Stimulated activated memory B cell treated with anti-CD40 and anti-IgM and Interleukin-4, amounts not matched to agents 10 μg/mL and 1 μg/mL and 100 μg/mL, for 72 hours (primary cell): ENCODE results near the gene TTK.

Source experiments
- ATAC-seq: fragments of 150-1000 bp; cut with Tn5 transposase; 2 replicates; pipeline ENCODE4 v1.10.0; 2021
- H3K27ac Mint-ChIP-seq: one replicate; pipeline ENCODE4 v1.8.0; 2022; ENCODE audit warnings: mild to moderate bottlenecking, mixed read lengths
- H3K27me3 Mint-ChIP-seq: one replicate; pipeline ENCODE4 v1.8.0; 2022; ENCODE audit warnings: mixed read lengths
- H3K36me3 Mint-ChIP-seq: one replicate; pipeline ENCODE4 v1.8.0; 2022; ENCODE audit warnings: mixed read lengths
- H3K4me1 Mint-ChIP-seq: one replicate; pipeline ENCODE4 v1.8.0; 2022; ENCODE audit warnings: mixed read lengths
- H3K4me3 Mint-ChIP-seq: one replicate; pipeline ENCODE4 v1.8.0; 2022; ENCODE audit warnings: mild to moderate bottlenecking, moderate library complexity, mixed read lengths
- H3K9me3 Mint-ChIP-seq: one replicate; pipeline ENCODE4 v1.8.0; 2022; ENCODE audit warnings: mixed read lengths

Gene TTK

DNA sequence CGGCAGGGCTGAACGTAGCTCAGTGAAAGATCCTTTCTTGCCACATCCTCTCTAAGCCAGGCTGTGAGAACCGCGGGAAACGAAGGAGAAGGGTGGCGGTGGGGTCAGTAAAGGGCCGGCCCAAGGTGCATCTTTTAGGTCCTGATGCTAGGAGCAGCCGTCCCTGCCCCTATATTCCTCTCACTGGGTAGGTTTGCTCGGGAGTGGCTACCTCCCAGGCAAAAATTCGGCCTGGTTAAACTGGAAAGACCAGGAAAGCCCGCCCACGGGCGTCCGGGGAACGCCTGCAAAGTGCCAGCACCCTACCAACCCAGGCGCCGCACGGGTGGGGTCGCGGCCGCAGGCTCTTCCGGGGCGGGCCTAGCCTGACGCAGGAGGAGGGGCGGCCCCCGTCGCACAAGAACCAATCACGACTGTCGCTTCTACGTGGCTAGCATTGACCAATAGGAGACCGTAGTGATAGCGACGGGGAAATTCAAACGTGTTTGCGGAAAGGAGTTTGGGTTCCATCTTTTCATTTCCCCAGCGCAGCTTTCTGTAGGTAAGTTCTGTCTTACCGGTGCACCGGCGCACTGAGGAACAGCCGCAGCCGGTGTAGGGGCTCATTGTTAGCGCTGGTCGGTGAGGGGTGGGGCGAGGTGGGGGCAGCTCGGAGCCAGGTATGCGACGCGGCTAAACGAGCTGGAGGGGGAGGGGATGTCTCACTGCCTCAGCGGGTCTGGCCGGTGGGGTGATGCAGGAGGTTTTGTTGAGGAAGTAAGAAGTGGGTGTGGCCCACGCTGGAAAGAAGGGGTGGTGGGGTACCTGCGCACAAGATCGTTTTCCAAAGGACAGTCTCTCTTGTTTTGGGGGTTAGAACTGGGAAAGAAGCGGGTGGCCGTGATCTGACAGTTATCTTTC is at the start of gene TTK:
TSS of gene TTK (plus strand) at position 477 of the 900 bp plus-strand sequence. CDS start 1,195 bp downstream, outside the sequence.
- Mint-ChIP-seq H3K27me3 (no peaks in the 10 kb centered on the region), H3K4me1 (peaks cover 12% of the 10 kb centered on the region), H3K36me3 (no peaks in the 10 kb centered on the region), H3K9me3 (no peaks in the 10 kb centered on the region), H3K4me3 (peak within 1 kb of the TSS; percentile 98), H3K27ac (peak within 1 kb of the TSS; percentile 59)
- ATAC-seq: peak; percentile 100

DNA sequence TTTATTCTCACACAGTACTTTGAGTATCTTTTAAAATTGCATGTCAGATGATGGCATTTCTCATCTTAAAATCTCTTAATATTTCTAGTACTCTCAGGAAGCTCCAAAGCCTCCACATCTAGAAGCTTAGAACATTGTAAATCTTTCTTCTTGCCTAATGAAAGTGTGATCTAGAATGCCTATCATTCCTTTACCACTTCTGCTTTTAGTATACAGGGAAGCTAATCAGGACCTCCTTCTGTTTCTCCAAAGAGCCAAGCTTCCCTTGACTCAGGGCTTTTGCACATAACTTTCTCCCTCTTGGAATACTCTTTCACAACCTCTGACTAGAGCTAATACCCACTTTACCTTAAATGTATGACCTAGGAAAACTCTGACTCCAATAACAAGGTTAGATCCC is 49.6 kb upstream of the TTK start:
- Mint-ChIP-seq H3K27me3 (peaks cover 48% of the 10 kb centered on the region), H3K27ac (no peak overlapping the region), H3K4me1 (no peaks in the 10 kb centered on the region), H3K9me3 (no peaks in the 10 kb centered on the region), H3K36me3 (no peaks in the 10 kb centered on the region), H3K4me3 (no peak overlapping the region)
- no peak for ATAC-seq

DNA sequence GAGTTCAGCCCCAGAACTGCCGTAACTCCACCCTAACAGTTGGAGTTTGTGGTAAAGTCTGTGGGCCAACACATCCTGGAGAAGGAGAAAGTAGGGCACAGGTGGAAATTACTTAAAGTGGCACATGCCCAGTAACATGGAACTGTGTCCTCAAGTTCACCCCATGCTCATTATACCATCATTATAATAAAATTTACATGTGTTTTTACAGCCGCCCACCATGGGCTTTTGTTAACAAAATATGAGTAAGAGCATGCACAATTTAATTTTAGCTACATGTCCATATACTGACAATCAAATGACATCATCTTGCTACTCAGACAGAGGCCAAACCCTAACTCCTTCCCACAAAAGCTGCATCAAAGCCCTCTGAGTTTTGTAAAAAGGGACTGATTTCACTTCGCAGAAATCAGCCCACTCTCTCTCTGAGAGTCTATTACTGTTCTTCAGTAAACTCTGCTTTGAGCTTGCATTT is 39.8 kb upstream of the TTK start:
- H3K9me3 Mint-ChIP-seq: peaks cover 24% of the 10 kb centered on the region
- peak; percentile 8 for ATAC-seq
- no peaks in the 10 kb centered on the region for H3K27me3 Mint-ChIP-seq
- no peaks in the 10 kb centered on the region for H3K36me3 Mint-ChIP-seq
- no peak overlapping the region for H3K4me3 Mint-ChIP-seq
- no peaks in the 10 kb centered on the region for H3K4me1 Mint-ChIP-seq
- H3K27ac Mint-ChIP-seq: no peak overlapping the region

DNA sequence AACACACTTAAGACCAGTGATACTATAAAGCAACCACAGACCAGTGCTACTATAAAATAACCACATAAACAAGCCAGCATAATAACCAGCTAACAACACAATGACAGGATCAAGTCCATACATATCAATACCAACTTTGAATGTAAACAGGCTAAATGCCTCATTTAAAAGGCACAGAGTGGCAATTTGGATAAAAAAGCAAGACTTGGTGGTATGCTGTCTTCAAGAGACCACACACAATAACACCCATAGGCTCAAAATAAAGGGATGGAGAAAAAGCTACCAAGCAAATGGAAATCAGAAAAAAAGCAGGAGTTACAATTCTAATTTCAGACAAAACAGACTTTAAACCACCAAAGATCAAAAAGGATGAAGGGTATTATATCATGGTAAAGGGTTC is 37.3 kb upstream of the TTK start:
- Mint-ChIP-seq H3K27me3 (no peaks in the 10 kb centered on the region), H3K4me3 (no peak overlapping the region), H3K9me3 (peaks cover 31% of the 10 kb centered on the region), H3K36me3 (no peaks in the 10 kb centered on the region), H3K27ac (no peak overlapping the region), H3K4me1 (no peaks in the 10 kb centered on the region)
- no peak for ATAC-seq

DNA sequence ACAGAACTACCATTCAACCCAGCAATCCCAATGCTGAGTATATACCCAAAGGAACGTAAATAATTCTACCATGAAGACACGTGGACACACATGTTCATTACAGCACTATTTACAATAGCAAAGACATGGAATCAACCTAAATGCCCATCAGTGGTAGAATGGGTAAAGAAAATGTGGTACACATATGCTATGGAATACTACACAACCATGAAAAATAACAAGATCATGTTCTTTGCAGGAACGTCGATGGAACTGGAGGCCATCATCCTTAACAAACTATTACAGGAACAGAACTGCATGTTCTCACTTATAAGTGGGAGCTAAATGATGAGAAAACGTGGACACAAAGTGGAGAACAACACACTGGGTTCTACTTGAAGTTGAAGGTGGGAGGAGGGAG is 34.7 kb upstream of the TTK start:
- H3K27ac Mint-ChIP-seq: no peak overlapping the region

DNA sequence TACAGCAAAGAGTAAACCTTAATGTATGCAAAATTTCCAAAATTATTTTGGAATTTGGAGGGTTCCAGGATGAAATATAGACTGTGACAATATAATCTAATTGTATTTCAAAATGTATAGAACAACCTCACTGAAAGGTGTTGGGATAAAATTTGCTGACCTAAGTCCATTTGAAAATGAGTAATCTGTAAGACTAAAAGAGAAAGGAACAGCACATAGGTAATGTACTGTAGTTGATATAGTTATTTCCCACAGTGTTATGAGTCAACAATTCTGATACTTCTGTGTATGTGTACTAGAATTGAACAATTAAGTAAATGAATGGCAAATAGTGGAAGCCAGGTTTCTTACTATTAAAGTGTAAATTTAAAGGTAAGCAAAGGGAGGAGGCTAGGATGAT is 33.3 kb upstream of the TTK start:
- Mint-ChIP-seq H3K27ac (no peak overlapping the region), H3K36me3 (no peaks in the 10 kb centered on the region)

More for the DNA sequence above, 34.7 kb upstream of the TTK start:
- peaks cover 31% of the 10 kb centered on the region for H3K9me3 Mint-ChIP-seq
- no peak overlapping the region for H3K4me3 Mint-ChIP-seq
- no peaks in the 10 kb centered on the region for H3K27me3 Mint-ChIP-seq
- ATAC-seq: no peak
- no peaks in the 10 kb centered on the region for H3K36me3 Mint-ChIP-seq
- H3K4me1 Mint-ChIP-seq: no peaks in the 10 kb centered on the region

DNA sequence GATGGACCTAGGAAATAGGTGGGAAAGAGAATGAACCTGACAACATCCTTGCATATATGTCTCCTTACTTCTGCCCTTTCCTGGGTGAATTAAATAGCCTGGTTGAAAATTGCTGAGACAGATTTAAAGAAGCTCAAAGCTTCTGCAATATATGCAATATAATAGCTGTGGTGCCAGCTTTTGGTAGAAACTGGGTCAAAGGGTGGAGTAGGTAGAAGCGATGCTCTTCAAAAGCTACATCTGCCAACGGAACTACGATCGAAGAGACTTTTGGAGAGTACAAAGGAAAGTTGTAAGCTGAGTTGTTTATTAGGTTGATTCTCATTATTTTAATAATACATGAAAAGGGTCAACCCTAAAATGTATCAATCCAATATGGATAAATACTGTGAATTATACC is 22.8 kb upstream of the TTK start:
- Mint-ChIP-seq H3K4me3 (no peak overlapping the region), H3K27ac (no peak overlapping the region), H3K9me3 (no peaks in the 10 kb centered on the region), H3K27me3 (peaks cover 10% of the 10 kb centered on the region), H3K36me3 (no peaks in the 10 kb centered on the region), H3K4me1 (peaks cover 8% of the 10 kb centered on the region)
- ATAC-seq: no peak

More for the DNA sequence above, 33.3 kb upstream of the TTK start:
- H3K4me1 Mint-ChIP-seq: no peaks in the 10 kb centered on the region
- peaks cover 26% of the 10 kb centered on the region for H3K9me3 Mint-ChIP-seq
- ATAC-seq: no peak
- H3K27me3 Mint-ChIP-seq: no peaks in the 10 kb centered on the region
- no peak overlapping the region for H3K4me3 Mint-ChIP-seq

DNA sequence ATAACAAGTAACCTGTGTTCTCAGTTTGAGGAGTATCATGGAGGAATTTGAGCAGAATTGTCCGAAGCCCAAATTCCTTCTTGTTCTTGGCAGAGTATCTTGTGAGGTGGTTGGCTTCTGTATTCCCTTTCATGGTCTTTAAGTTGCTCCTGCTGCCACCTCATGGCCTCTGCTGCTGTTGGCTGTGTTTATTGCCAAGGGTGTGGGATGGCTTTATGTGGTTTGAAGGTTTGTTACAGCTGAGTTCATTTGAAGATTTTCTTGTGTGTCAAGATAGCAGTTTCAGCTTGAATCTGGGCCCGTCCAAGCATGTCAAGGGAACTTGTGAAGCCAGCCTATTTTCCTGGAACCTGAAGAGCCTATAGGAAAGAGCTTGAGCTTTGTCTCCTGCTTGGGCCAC is 20.2 kb upstream of the TTK start:
- Mint-ChIP-seq H3K4me1 (peaks cover 8% of the 10 kb centered on the region), H3K9me3 (no peaks in the 10 kb centered on the region), H3K4me3 (no peak overlapping the region), H3K36me3 (no peaks in the 10 kb centered on the region), H3K27me3 (no peaks in the 10 kb centered on the region), H3K27ac (no peak overlapping the region)
- no peak for ATAC-seq

DNA sequence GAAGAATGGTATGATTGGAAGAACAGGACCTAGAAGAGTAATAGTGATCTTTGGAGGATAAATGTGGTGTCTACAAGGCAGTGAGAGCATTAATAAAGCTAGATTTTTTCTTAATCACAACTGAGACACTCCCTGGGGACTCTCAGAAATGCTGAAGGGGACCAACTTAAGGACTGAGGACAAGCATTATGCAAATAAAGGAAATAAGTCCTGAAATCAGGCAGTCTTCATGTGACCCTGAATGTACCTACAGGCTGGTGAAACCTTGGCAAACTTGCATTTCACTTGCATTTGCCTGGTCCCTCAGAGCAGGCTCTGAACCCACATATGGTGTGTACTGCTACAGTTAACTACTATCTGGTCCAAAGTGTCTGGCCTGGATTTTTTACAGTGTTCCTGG is 19.3 kb upstream of the TTK start:
- Mint-ChIP-seq H3K4me1 (peaks cover 8% of the 10 kb centered on the region), H3K9me3 (no peaks in the 10 kb centered on the region), H3K36me3 (no peaks in the 10 kb centered on the region), H3K4me3 (no peak overlapping the region), H3K27ac (no peak overlapping the region), H3K27me3 (no peaks in the 10 kb centered on the region)
- ATAC-seq: no peak

DNA sequence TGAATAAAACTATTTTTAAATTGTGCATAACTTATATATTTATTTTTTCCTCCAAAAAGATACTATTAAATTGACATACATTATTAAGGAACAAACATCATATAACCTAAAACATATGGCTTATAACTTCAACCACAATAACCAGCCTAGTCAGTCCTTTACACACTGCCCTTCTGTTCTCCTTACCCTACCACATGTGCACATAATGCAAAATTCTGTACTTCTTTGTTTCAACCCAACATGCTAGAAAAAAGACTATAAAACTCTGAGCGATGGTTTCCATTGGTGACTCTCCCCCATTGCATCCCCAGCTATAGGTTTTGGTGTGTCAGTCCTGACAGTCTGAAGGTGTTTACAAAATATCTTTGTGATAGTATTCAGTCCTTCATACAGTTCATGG is 14.8 kb upstream of the TTK start:
- ATAC-seq: no peak
- Mint-ChIP-seq H3K36me3 (no peaks in the 10 kb centered on the region), H3K27ac (no peak overlapping the region), H3K27me3 (no peaks in the 10 kb centered on the region), H3K4me1 (peaks cover 5% of the 10 kb centered on the region), H3K9me3 (no peaks in the 10 kb centered on the region), H3K4me3 (no peak overlapping the region)

DNA sequence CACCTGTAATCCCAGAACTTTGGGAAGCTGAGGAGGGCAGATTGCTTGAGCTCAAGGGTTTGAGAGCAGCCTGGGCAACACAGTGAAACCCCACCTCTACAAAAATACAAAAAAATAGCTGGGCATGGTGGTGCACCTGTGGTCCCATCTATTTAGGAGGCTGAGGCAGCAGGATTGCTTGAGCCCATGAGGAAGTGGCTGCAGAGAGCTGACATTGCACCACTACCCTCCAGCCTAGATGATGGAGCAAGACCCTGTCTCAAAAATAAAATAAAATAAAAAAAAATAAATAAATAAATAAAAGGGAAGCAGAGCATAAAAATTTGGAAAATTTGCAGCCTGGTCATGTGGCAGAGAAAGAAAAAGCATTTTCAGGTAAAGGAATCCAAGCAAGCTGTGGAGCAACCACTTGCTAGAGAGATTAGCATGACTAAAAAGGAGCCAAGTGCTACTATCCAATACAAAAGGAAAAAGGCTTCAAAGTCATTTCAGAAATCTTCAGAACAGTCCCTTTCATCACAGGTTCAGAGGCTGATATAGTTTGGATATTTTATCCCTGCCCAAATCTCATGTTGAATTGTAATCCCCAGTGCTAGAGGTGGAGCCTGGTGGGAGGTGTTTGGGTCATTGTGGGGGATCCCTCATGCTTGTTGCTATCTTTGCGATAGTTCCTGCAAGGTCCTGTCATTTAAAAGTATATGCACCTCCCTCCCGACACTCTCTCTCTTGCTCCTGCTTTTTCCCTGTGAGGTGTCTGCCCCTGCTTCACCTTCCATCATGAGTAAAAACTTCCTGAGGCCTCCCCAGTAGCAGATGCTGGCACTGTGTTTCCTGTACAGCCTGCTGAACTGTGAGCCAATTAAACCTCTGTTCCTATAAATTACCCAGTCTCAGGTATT is 11.2 kb upstream of the TTK start:
- Mint-ChIP-seq H3K4me1 (no peaks in the 10 kb centered on the region), H3K27ac (no peak overlapping the region), H3K9me3 (peaks cover 3% of the 10 kb centered on the region), H3K36me3 (no peaks in the 10 kb centered on the region), H3K27me3 (no peaks in the 10 kb centered on the region), H3K4me3 (no peak overlapping the region)
- peak; percentile 17 for ATAC-seq

DNA sequence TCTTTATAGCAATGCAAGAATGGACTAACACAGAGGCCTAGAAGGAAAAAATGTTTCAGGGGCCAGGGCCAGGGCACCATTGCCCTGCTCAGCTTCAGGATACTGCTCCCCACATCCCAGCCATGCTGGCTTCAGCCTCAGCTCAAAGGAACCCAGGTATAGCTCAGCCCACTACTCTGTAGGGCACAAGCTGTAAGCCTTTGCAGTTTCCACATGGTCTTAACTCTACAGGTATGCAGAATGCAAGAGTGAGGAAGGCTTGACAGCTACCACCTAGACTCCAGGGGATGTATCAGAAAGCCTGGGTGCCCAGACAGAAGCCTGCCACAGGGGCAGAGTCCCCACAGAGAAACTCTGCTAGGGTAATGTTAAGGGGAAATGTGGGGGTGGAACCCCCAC is 10.5 kb upstream of the TTK start:
- no peaks in the 10 kb centered on the region for H3K4me1 Mint-ChIP-seq
- H3K36me3 Mint-ChIP-seq: no peaks in the 10 kb centered on the region
- no peak overlapping the region for H3K27ac Mint-ChIP-seq
- ATAC-seq: peak; percentile 43
- peaks cover 5% of the 10 kb centered on the region for H3K9me3 Mint-ChIP-seq
- no peak overlapping the region for H3K4me3 Mint-ChIP-seq
- no peaks in the 10 kb centered on the region for H3K27me3 Mint-ChIP-seq

DNA sequence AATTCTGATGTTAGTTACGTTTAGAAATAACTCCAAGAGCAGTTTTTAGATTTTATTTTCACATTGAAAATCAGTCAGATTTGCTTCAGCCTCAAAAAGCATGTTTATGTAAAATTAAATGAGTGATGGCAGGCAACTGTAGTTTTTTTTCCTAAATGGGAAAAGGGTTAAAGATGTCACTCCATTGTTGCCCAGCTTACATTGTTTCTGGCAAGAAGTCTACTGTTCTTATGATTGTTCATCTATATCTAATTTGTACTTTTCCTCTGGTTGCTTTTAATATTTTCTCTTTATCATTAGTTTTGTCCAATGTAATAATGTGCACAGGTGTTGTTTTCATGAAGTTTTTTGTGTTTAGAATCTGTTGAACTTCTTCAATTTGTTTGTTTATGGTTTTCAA is 6.7 kb upstream of the TTK start:
- no peak overlapping the region for H3K27ac Mint-ChIP-seq
- peaks cover 5% of the 10 kb centered on the region for H3K9me3 Mint-ChIP-seq
- no peaks in the 10 kb centered on the region for H3K36me3 Mint-ChIP-seq
- no peak for ATAC-seq
- H3K4me3 Mint-ChIP-seq: no peak overlapping the region
- no peaks in the 10 kb centered on the region for H3K4me1 Mint-ChIP-seq
- no peaks in the 10 kb centered on the region for H3K27me3 Mint-ChIP-seq

DNA sequence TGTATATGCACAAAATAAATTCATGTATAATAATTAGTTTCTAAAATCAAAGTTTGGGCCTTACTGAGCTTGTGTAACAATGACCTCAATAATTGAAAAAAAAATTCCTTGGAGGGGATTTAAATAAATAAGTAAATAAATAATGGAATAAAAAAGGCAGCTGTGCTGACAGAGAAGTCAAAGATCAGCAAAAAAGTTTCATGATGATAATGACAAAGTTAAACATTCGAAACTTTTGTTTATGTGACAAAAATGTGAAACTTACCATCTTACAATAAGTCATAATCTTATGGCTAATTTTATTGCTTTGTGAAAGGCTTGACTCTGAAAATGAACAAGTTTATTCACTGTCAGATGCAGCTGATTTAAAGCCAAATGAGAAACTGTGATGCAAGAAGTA is 3.1 kb upstream of the TTK start:
- no peak overlapping the region for H3K4me3 Mint-ChIP-seq
- peaks cover 12% of the 10 kb centered on the region for H3K4me1 Mint-ChIP-seq
- no peaks in the 10 kb centered on the region for H3K27me3 Mint-ChIP-seq
- no peaks in the 10 kb centered on the region for H3K36me3 Mint-ChIP-seq
- H3K27ac Mint-ChIP-seq: no peak overlapping the region
- ATAC-seq: no peak
- H3K9me3 Mint-ChIP-seq: peaks cover 5% of the 10 kb centered on the region

DNA sequence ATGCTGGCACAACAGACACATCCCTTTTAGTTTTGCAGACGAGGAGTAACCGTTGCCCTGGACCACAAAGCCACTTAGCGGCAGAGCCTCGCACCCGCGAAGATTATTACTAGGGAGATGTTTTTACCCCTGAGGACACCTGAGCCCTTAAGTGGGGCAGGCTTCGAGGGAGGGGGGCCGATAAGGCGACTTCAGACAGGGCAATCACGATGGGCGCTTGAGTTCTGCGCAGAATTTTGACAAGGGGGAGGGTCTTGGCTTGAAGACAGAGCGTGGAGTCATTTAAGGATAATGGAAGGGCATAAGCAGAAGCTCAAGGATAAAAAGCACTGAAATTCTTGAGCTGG is 650 bp upstream of the TTK start:
- H3K9me3 Mint-ChIP-seq: peaks cover under 1% of the 10 kb centered on the region
- peak; percentile 21 for ATAC-seq
- no peaks in the 10 kb centered on the region for H3K36me3 Mint-ChIP-seq
- H3K27me3 Mint-ChIP-seq: no peaks in the 10 kb centered on the region
- H3K4me1 Mint-ChIP-seq: peaks cover 12% of the 10 kb centered on the region
- peak overlapping the region; percentile 98 for H3K4me3 Mint-ChIP-seq
- peak overlapping the region; percentile 59 for H3K27ac Mint-ChIP-seq
